Forelimb muscle (tissue), 1 donor: ENCODE results near the gene TRAPPC12. TPM values are rescaled to one million over a fixed set of nuclear protein-coding genes. Genes with fewer than 3 reads are reported as not detected.

Experiments
- DNase-seq: peaks from one replicate; pipeline ENCODE4 v3.0.0-alpha.2; 2013; ENCODE audit warnings: low read depth
- polyA plus RNA-seq: library from polyadenylated mRNA; unstranded; fragments of 120-200 nt; gene quantifications from one replicate; pipeline ENCODE4 v1.2.1, GENCODE V29; 2013; ENCODE audit not compliant: insufficient read length

Gene TRAPPC12
- polyA plus RNA-seq, 1 donor, result 68.5 TPM

- no peak for DNase-seq
These were observed 88.9 kb downstream of the TRAPPC12 start for GRCh38 chr2:3468296-3468988.

GRCh38 chr2:3469486-3469885 lies 90.0 kb downstream of the TRAPPC12 start:
- DNase-seq, result no peak

- DNase-seq, result no peak
These were observed 90.7 kb downstream of the TRAPPC12 start for GRCh38 chr2:3470166-3470651.

GRCh38 chr2:3470856-3471737 lies 91.6 kb downstream of the TRAPPC12 start:
- DNase-seq, result no peak

GRCh38 chr2:3472296-3472695 lies 92.8 kb downstream of the TRAPPC12 start:
- DNase-seq, result no peak

GRCh38 chr2:3472966-3473365 lies 93.5 kb downstream of the TRAPPC12 start:
- DNase-seq, result no peak

GRCh38 chr2:3475771-3476170 lies 96.3 kb downstream of the TRAPPC12 start:
- no peak for DNase-seq

GRCh38 chr2:3476321-3476984 lies 97.0 kb downstream of the TRAPPC12 start:
- no peak for DNase-seq

GRCh38 chr2:3476985-3477327 lies 97.5 kb downstream of the TRAPPC12 start:
- DNase-seq, result no peak

GRCh38 chr2:3478846-3479385 lies 99.4 kb downstream of the TRAPPC12 start:
- no peak for DNase-seq

GRCh38 chr2:3479430-3480320 lies 100.2 kb downstream of the TRAPPC12 start:
- no peak for DNase-seq

- DNase-seq, result no peak
These were observed 101.0 kb downstream of the TRAPPC12 start for GRCh38 chr2:3480352-3481010.

GRCh38 chr2:3481011-3481400 lies 101.5 kb downstream of the TRAPPC12 start:
- no peak for DNase-seq

GRCh38 chr2:3481736-3482362 lies 102.4 kb downstream of the TRAPPC12 start:
- DNase-seq, result no peak

GRCh38 chr2:3482363-3482821 lies 102.9 kb downstream of the TRAPPC12 start:
- no peak for DNase-seq

- peak; percentile 72 for DNase-seq
These were observed 103.9 kb downstream of the TRAPPC12 start for GRCh38 chr2:3483227-3483985.

- DNase-seq, result no peak
These were observed 104.8 kb downstream of the TRAPPC12 start for GRCh38 chr2:3483986-3484960.

GRCh38 chr2:3485166-3485565 lies 105.7 kb downstream of the TRAPPC12 start:
- DNase-seq, result no peak
